ENCODE results near the gene CD28.

CD28 gene

DNA sequence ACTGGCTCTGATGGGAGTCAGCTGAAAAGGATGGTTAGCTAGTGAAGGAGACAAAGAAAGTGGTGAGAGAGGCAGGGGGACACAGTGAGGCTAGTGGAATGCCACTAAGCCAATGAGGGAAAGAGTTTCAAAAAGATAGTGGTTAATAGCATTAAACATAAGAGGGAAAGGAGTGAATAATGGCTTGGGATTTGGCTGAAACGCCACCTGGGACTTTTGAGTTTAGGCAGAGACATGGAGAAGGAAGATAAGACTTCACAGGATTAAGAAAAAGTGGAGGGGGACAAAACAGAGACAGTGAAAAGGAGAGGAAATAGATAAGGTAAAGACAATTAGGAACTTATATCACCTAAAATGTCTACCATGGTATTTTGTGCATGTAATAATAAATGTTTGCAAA, 6.9 kb downstream of the CD28 start:
- DNase-seq (ENCODE audit: low read depth in 2 of 2, low spot score in 1 of 2) = no peak

- DNase-seq (ENCODE audit: low read depth in 2 of 2, low spot score in 1 of 2) = no peak
These were observed 7.7 kb downstream of the CD28 start for GRCh38 chr2:203714112-203714511.

GRCh38 chr2:203715744-203716143, 9.3 kb downstream of the CD28 start:
- DNase-seq (ENCODE audit: low read depth in 2 of 2, low spot score in 1 of 2) = no peak

GRCh38 chr2:203718087-203718486, 11.6 kb downstream of the CD28 start:
- DNase-seq (ENCODE audit: low read depth in 2 of 2, low spot score in 1 of 2) = peak in 1 of 2 donors; percentile 14

DNA sequence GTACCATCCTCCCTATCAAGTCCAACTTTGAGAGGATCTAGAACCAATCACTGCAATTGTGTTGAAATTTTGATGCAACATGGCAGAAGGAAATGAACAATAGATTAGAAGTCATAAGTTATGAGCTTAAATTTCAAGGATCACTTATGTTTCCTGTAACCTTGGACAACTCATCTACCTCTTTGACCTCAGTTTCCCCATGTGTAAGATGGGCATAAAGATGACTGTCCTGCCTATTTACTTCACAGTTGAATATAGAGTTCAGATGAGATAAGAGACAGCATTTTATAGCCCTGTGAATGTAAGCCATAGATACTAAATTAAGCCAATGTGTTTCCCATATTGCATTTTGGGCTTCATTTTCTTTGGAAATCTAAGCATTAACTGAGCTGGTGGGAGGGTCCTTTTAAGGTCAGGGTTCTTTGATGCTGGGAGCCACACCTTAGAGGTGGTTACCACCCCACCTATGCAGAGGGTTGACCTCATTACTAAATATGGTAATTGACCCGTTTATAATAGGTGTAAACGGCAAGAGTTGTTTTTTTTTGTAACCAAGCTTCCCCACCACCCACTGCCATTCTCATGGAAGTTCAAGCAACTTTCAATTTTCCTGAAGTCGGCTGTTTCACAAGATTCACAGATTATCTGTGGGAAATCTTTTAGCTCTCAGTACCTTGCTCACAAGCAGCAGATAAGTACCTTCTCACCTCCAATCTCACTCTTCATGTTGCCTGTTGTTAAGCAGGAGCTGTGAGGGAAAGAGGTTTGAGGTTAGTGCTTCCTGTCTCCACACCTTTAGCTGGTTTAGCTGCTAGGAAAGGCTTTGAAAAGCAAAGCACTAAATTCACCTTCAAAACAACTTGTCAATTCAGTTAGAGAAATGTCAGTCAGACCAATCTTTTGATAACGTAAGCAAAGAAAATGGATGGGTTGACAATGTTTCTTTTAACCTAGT, 13.3 kb downstream of the CD28 start:
- DNase-seq (ENCODE audit: low read depth in 2 of 2, low spot score in 1 of 2) = no peak

- no peak for DNase-seq (ENCODE audit: low read depth in 2 of 2, low spot score in 1 of 2)
These were observed 14.7 kb downstream of the CD28 start for GRCh38 chr2:203720915-203721672.

DNA sequence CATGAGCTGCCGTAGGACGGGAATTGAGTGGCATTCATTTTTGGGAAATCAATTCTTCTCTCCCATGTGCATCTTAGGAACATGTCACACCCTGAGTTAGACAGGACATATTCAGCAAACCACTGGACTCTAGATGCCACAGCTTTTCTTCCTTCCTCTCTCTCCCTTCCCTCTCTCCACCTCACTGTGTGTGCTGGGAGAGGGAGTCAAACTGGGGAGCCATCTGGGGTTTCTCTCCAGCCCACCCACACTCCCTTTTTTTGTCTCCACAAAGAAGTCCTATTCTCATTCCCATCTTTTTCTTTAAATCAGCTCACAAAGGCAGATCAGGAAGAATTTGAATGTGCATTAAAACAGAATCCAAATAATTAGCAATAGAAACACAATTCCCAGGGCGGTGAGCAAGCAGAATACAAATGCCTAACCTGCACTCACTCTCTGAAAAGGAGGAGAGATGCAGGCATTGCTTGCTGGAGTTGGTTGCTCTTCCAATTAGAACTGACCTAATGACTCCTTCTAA, 15.4 kb downstream of the CD28 start:
- DNase-seq (ENCODE audit: low read depth in 2 of 2, low spot score in 1 of 2) = no peak

GRCh38 chr2:203722411-203722810, 16.0 kb downstream of the CD28 start:
- DNase-seq (ENCODE audit: low read depth in 2 of 2, low spot score in 1 of 2) = no peak

DNA sequence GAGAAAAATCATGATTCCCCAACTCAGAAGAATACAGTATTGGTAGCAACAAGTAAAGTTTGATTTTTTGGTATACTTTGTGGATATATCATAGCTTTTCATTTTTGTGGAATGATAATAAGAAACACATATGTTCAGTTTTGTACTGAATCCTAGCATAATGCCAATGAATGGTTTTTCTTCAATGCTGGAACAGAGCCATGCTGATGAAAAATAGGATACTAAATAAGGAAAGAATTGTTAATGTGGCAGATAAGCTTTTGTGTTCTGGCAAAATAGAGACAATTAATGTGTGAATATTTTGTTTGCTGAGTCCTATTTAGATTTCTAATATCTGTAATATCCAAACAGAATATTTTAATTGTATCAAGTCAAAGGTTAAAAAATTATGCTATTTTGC, 21.9 kb downstream of the CD28 start:
- no peak for DNase-seq (ENCODE audit: low read depth in 2 of 2, low spot score in 1 of 2)

DNA sequence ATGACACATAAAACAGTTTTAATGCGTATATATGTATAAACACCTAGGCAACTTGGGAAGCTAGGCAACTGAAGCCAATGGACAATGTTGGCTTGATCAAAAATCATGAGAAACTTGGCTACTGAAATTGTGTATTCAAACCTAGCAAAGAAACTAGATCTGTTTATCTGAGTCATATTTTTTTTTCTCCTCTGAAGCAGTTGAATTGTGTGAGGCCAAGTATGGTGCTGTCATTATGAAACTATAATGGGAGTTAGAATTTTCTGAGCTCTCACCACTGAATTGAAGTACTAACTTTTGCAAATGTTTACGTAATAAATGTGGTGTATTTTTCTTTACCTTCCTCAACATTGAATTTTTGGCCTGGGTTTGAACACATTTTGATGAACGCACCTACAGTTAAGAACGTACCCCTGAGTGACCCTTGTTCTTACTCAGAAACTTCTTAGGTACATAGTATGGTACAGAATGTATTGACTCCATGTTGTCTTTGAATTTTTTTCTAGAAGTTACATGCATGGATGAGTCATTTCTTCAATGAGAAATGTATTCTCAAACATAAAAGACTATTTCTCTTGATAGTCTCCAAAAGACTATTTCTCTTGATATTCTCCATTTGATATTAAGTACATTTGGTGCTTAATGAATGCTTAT, 23.8 kb downstream of the CD28 start:
- DNase-seq (ENCODE audit: low read depth in 2 of 2, low spot score in 1 of 2) = no peak

GRCh38 chr2:203730883-203731282, 24.4 kb downstream of the CD28 start:
- no peak for DNase-seq (ENCODE audit: low read depth in 2 of 2, low spot score in 1 of 2)

- no peak for DNase-seq (ENCODE audit: low read depth in 2 of 2, low spot score in 1 of 2)
These were observed 25.9 kb downstream of the CD28 start for GRCh38 chr2:203732092-203732952.

GRCh38 chr2:203732953-203733510, 26.6 kb downstream of the CD28 start:
- DNase-seq (ENCODE audit: low read depth in 2 of 2, low spot score in 1 of 2) = no peak

DNA sequence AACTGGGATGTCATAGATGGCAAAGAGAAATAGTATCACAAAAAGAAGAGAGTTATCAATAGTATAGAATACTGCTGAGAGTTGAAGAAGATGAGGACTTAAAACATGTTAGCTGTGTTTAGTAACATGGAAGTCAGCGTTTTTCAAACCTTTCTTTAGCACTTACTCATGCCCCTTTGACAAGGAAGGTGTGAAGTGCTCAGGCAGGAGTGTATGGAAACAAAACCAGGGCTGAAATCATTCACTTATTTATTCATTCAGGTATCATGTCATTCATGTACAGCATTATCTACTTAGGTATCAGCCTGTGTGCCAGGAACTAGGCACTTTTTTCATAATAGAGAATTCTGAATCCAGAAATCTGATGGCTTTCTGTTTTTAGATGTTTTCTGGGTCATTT, 27.2 kb downstream of the CD28 start:
- no peak for DNase-seq (ENCODE audit: low read depth in 2 of 2, low spot score in 1 of 2)

GRCh38 chr2:203734276-203734983, 28.0 kb downstream of the CD28 start:
- DNase-seq (ENCODE audit: low read depth in 2 of 2, low spot score in 1 of 2) = no peak

GRCh38 chr2:203737360-203737759, 30.9 kb downstream of the CD28 start:
- DNase-seq (ENCODE audit: low read depth in 2 of 2, low spot score in 1 of 2) = no peak

GRCh38 chr2:203739351-203739750, 32.9 kb downstream of the CD28 start:
- DNase-seq (ENCODE audit: low read depth in 2 of 2, low spot score in 1 of 2) = no peak

GRCh38 chr2:203740871-203741281, 34.4 kb downstream of the CD28 start:
- DNase-seq (ENCODE audit: low read depth in 2 of 2, low spot score in 1 of 2) = no peak

DNA sequence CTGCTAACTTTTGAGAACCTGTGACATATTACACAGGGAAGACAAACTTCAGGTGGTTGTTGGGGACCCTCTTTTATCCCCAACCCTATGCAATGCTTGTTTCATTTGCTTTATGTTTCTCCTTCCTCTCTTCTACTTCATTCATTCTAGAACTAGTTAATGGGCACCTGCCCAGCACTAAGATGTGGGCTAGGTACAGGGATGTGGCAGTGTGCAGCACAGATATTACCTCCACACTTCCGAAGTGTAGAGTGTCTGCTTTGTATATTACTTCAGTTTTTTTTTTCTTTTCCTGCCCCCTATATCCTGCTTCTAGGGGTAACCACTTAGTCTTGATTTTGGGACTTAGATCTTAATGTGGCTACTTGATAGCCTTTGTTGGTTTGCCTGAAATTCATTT, 35.1 kb downstream of the CD28 start:
- no peak for DNase-seq (ENCODE audit: low read depth in 2 of 2, low spot score in 1 of 2)

Measured in stimulated activated CD8-positive, alpha-beta memory T cell treated with anti-CD3 and anti-CD28 coated beads, Interleukin-4, amount 100 ng/mL, for 1 hour (primary cell).